H1 (cell line): ENCODE data around the gene CDH12.

Experiments
- CHD1 ChIP-seq: IDR thresholded peaks from 2 replicates; pipeline ENCODE4 v1.6.1; 2012; ENCODE audit warnings: low read depth, low read length, improper control_type of control experiment
- CREB1 ChIP-seq: IDR thresholded peaks from 2 replicates; pipeline ENCODE4 v1.6.1; 2012; ENCODE audit warnings: inconsistent platforms
- CTCF ChIP-seq, 3 experiments: IDR thresholded peaks; 1 replicate in 2 of 3; 2 replicates in 1 of 3; pipeline versions ENCODE4 v1.5.1 to v1.6.1; 2011; ENCODE audit warnings: low read length in 3 of 3, mild to moderate bottlenecking in 3 of 3, inconsistent platforms in 2 of 3, low read depth in 1 of 3, moderate library complexity in 1 of 3; ENCODE audit not compliant: insufficient read depth in 1 of 3; ENCODE audit errors: control extremely low read depth in 1 of 3
- KDM1A ChIP-seq: fragments of 200-600, 300-600 bp; sonication (generic); IDR thresholded peaks from 2 replicates; pipeline ENCODE4 v1.7.1; 2016; ENCODE audit warnings: mild to moderate bottlenecking, low read length, borderline replicate concordance
- NANOG ChIP-seq: IDR thresholded peaks from 2 replicates; pipeline ENCODE4 v1.6.1; 2011; ENCODE audit warnings: low read length, low read depth, mild to moderate bottlenecking, inconsistent platforms; ENCODE audit not compliant: insufficient read depth, poor library complexity, severe bottlenecking
- NRF1 ChIP-seq: IDR thresholded peaks from 2 replicates; pipeline ENCODE4 v1.6.1; 2011; ENCODE audit warnings: mild to moderate bottlenecking, low read depth, low read length, improper control_type of control experiment
- TAF1 ChIP-seq: IDR thresholded peaks from 2 replicates; pipeline ENCODE4 v1.6.1; 2011; ENCODE audit warnings: mild to moderate bottlenecking, low read depth, low read length
- TAF7 ChIP-seq: optimal IDR thresholded peaks from 2 replicates; pipeline ENCODE3; 2011; ENCODE audit warnings: low read depth, mild to moderate bottlenecking, inconsistent platforms, low read length, moderate library complexity, borderline replicate concordance
- TEAD4 ChIP-seq: IDR thresholded peaks from 2 replicates; pipeline ENCODE4 v1.6.1; 2012; ENCODE audit warnings: low read depth, low read length, inconsistent platforms, mixed read lengths

DNA sequence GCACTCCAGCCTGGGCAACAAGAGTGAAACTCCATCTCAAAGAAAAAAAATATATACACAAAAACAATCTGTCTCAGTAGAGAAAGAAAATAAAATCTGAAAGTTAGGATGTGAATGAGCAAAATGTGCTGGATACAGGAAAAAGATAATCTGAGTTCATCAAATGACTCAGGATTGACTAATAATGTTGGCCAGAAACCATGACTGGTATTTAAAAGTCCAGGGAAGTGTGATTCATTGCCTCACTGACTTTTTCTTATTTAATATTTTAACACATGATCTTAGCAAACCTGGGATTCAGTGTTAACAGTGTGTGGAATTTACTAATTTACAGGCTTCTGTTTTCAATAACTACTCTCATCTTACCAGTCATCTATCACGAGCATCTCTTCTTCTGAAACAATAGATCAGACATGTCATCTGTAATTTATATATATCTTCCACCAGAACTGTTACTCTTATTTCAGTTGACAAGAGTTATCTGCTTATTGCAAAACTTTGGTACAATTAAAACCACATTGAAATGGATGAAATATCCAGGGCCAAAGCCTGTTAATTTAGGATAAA is 256.7 kb downstream of the CDH12 start:
- TF ChIP-seq TAF1 (no peak), CREB1 (no peak), TAF7 (no peak), TEAD4 (no peak), CTCF (IDR thresholded peaks at IDR 0.05; ENCODE audit: control extremely low read depth in 1 of 3, insufficient read depth in 1 of 3, low read depth in 1 of 3, low read length in 3 of 3) (no peak), KDM1A (no peak), NANOG (no peak), CHD1 (no peak), NRF1 (no peak)
